ENCODE data around the gene MSH3. TPM values are rescaled to one million over a fixed set of nuclear protein-coding genes. Genes with fewer than 3 reads are reported as not detected.

MSH3 gene
- polyA plus RNA-seq, 1 donor (not counting 4 experiments of a cell fraction or from before 2014, with no cell fraction given), result 11.1 TPM

DNA sequence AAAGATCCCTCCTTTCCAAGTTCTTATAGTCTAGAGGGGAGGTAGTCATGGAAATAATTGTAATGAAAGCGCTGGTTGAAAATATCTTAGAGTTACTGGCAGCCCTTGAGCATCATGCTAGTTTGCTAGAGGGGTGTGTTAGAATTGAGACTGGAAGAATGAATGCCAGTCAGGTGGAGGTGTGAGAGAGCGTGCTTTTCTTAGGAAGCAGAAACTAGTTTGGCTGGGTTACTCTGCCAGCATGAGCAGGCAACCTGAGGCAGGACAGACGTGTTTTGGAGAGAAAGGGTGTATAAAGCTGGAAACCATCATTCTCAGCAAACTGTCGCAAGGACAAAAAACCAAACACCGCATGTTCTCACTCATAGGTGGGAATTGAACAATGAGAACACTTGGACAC lies 43.9 kb downstream of the MSH3 start:
- no peak for TF ChIP-seq EZH2 (IDR thresholded peaks at IDR 0.05; ENCODE audit: low read length)
- TF ChIP-seq, protein P1, sequence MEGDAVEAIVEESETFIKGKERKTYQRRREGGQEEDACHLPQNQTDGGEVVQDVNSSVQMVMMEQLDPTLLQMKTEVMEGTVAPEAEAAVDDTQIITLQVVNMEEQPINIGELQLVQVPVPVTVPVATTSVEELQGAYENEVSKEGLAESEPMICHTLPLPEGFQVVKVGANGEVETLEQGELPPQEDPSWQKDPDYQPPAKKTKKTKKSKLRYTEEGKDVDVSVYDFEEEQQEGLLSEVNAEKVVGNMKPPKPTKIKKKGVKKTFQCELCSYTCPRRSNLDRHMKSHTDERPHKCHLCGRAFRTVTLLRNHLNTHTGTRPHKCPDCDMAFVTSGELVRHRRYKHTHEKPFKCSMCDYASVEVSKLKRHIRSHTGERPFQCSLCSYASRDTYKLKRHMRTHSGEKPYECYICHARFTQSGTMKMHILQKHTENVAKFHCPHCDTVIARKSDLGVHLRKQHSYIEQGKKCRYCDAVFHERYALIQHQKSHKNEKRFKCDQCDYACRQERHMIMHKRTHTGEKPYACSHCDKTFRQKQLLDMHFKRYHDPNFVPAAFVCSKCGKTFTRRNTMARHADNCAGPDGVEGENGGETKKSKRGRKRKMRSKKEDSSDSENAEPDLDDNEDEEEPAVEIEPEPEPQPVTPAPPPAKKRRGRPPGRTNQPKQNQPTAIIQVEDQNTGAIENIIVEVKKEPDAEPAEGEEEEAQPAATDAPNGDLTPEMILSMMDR (optimal IDR thresholded peaks at IDR 0.05 in 1 of 3, IDR thresholded peaks at IDR 0.05 in 1 of 3, conservative IDR thresholded peaks at IDR 0.05 in 1 of 3; ENCODE audit: extremely low read depth in 1 of 3, insufficient read depth in 2 of 3, low read length in 3 of 3), result no peak
- Histone ChIP-seq H3K27ac (ENCODE audit: control insufficient read depth, insufficient read depth, low read length) (no peak overlapping the region), H3K4me2 (ENCODE audit: control insufficient read depth, extremely low read depth, insufficient read depth, low read depth, low read length) (no peak overlapping the region), H3K9me1 (ENCODE audit: control insufficient read depth, extremely low read depth, insufficient read depth, low read length) (no peaks in the 10 kb centered on the region), H2AFZ (ENCODE audit: control insufficient read depth, low read length) (no peak overlapping the region), H3K36me3 (ENCODE audit: control insufficient read depth in 2 of 2, extremely low read depth in 1 of 2, insufficient read depth in 2 of 2, low read length in 2 of 2) (peaks cover 2 to 3% of the 10 kb centered on the region in 2 experiments), H3K9me3 (ENCODE audit: control insufficient read depth, low read depth, low read length) (no peaks in the 10 kb centered on the region), H3K4me1 (ENCODE audit: control insufficient read depth, extremely low read depth, insufficient read depth, low read length) (no peaks in the 10 kb centered on the region), H3K4me3 (ENCODE audit: control insufficient read depth in 2 of 3, extremely low read depth in 1 of 3, insufficient read depth in 2 of 3, low read depth in 1 of 3, low read length in 3 of 3) (no peak overlapping the region), H3K9ac (ENCODE audit: control insufficient read depth, extremely low read depth, insufficient read depth, low read length) (no peak overlapping the region), H4K20me1 (ENCODE audit: control insufficient read depth, extremely low read depth, insufficient read depth, low read length) (no peaks in the 10 kb centered on the region), H3K27me3 (ENCODE audit: control insufficient read depth, extremely low read depth, insufficient read depth, low read length) (no peaks in the 10 kb centered on the region), H3K79me2 (ENCODE audit: control insufficient read depth, insufficient read depth, low read length) (no peaks in the 10 kb centered on the region)
- FAIRE-seq (no peak), DNase-seq (ENCODE audit: low read depth, low spot score) (no peak)
- dilution Hi-C loops (cut with MboI; ENCODE audit: extremely low pct_ligation_motif_present, low sequenced_read_pairs), result no loop called here

GRCh38 chr5:80701597-80701996 lies 47.1 kb downstream of the MSH3 start:
- no peak overlapping the region for H3K4me2 ChIP-seq (ENCODE audit: control insufficient read depth, extremely low read depth, insufficient read depth, low read depth, low read length)
- DNase-seq (ENCODE audit: low read depth, low spot score) (no peak), FAIRE-seq (no peak)
- no peak for TF ChIP-seq EZH2 (IDR thresholded peaks at IDR 0.05; ENCODE audit: low read length)
- TF ChIP-seq, protein P1 (optimal IDR thresholded peaks at IDR 0.05 in 1 of 3, IDR thresholded peaks at IDR 0.05 in 1 of 3, conservative IDR thresholded peaks at IDR 0.05 in 1 of 3; ENCODE audit: extremely low read depth in 1 of 3, insufficient read depth in 2 of 3, low read length in 3 of 3), result no peak
- H3K9me1 ChIP-seq (ENCODE audit: control insufficient read depth, extremely low read depth, insufficient read depth, low read length), result no peaks in the 10 kb centered on the region
- H3K27me3 ChIP-seq (ENCODE audit: control insufficient read depth, extremely low read depth, insufficient read depth, low read length), result no peaks in the 10 kb centered on the region
- no peaks in the 10 kb centered on the region for H4K20me1 ChIP-seq (ENCODE audit: control insufficient read depth, extremely low read depth, insufficient read depth, low read length)
- no peak overlapping the region for H3K4me3 ChIP-seq (ENCODE audit: control insufficient read depth in 2 of 3, extremely low read depth in 1 of 3, insufficient read depth in 2 of 3, low read depth in 1 of 3, low read length in 3 of 3)
- no peaks in the 10 kb centered on the region for H3K9me3 ChIP-seq (ENCODE audit: control insufficient read depth, low read depth, low read length)
- no peaks in the 10 kb centered on the region for H3K79me2 ChIP-seq (ENCODE audit: control insufficient read depth, insufficient read depth, low read length)
- dilution Hi-C loops (cut with MboI; ENCODE audit: extremely low pct_ligation_motif_present, low sequenced_read_pairs), result no loop called here
- H3K36me3 ChIP-seq (ENCODE audit: control insufficient read depth in 2 of 2, extremely low read depth in 1 of 2, insufficient read depth in 2 of 2, low read length in 2 of 2), result peaks cover 0 to 3% of the 10 kb centered on the region in 2 experiments
- no peaks in the 10 kb centered on the region for H3K4me1 ChIP-seq (ENCODE audit: control insufficient read depth, extremely low read depth, insufficient read depth, low read length)
- H3K9ac ChIP-seq (ENCODE audit: control insufficient read depth, extremely low read depth, insufficient read depth, low read length), result no peak overlapping the region
- no peak overlapping the region for H3K27ac ChIP-seq (ENCODE audit: control insufficient read depth, insufficient read depth, low read length)
- no peak overlapping the region for H2AFZ ChIP-seq (ENCODE audit: control insufficient read depth, low read length)

All from keratinocyte (primary cell).